CD4-positive, alpha-beta T cell treated with Interleukin-21 for 1 hour (primary cell): Measurements from ENCODE around the gene RMDN2.
"Not testable (repeated sequence)": the region's sequence is repeated elsewhere in the genome, so short reads cannot be mapped to it uniquely, and the experiment has no call there.

Experiments
- DNase-seq: peaks from one replicate; pipeline ENCODE4 v3.0.0-alpha.2; 2020

Gene RMDN2

DNA sequence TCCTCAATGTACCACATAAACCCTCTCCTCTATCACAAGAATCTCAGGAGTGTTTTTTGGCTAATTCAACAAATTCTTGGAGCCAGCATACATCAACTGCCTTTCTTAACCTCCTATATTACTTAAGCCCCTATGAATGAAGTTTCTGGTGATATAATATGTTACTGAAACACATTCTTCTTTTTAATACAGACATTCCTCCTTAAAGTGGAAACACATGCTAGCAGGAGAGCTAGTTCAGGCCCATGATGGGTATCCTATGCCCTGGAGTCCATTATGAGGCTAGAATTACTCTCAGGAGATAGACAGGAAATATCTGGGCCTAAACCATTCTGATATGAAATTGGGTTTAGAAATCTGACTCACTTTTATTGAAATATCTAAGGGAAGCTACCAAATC, 26.6 kb upstream of the RMDN2 start:
- no peak for DNase-seq

DNA sequence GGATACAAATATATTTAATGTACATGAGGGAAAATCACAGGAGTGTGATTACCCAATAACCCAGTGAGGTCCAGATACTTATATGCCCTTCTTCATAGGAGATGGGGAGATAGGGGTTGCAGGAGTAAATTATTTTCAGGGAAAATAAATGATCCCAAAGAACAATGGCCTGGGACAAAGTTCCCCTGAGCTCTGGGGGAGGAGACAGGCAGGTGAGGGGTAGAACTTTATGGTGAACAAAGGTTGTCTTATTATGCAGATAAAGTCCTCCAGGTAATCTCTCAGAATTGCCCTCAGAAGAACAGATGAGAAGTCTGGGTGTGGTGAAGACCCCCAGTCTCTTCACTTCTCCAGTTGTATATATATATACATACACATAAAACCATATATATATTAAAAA, 22.1 kb upstream of the RMDN2 start:
- DNase-seq = no peak

DNA sequence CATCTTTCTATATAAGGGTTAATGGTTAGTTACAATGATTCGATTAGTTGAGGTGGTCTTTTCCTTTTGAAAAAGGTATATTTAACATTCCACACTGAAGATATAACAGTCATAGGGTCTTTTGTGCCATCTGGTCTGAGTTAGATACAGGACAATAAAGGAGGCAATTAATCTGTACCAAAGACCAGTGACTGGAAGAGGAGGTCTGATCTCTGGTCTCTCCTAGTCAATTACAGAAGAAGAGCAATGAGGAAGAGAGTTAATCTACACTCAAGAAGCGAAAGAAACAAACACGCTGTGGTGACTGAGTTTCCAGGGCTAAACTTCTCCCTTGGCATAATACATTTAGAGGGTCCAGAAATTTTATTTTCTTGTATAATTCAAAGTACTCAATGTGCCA, 20.7 kb upstream of the RMDN2 start:
- no peak for DNase-seq

DNA sequence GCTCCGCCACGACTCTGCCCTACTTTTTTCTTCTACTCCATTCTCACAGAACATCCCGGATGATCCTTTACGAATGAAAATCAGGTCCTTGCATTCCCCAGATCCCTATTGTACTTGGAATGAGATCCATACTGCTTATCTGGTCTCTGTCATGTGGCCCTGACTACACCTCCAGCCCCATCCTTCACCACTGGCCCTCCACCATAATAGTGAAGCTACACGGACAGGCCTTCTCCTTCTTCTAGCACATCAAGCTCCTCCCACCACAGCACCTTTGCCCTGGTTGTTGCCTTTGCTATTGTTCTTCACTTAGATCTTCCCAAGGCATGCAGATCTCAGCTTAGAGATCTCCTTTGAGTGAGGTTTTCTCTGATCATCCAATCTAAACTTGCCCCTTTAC, 20.1 kb upstream of the RMDN2 start:
- no peak for DNase-seq

DNA sequence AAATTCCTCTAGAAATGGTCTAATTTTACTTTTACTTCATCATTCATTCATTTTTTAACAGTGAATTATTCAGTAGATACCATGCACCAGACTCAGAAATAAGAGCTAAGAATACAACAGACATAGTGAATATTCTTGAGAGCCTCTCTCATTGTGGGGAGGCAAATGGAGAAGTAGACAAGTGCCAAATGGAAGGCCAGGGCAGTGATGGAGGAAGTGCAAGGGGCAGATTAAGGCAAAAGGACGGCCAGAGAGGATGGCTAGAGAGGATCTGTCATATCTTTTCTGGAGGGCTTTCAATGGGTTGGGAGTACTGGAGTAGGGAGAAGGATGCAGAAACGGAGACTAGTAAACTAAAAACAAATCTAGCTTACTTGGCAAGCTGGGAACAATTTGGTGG, 19.0 kb upstream of the RMDN2 start:
- no peak for DNase-seq

DNA sequence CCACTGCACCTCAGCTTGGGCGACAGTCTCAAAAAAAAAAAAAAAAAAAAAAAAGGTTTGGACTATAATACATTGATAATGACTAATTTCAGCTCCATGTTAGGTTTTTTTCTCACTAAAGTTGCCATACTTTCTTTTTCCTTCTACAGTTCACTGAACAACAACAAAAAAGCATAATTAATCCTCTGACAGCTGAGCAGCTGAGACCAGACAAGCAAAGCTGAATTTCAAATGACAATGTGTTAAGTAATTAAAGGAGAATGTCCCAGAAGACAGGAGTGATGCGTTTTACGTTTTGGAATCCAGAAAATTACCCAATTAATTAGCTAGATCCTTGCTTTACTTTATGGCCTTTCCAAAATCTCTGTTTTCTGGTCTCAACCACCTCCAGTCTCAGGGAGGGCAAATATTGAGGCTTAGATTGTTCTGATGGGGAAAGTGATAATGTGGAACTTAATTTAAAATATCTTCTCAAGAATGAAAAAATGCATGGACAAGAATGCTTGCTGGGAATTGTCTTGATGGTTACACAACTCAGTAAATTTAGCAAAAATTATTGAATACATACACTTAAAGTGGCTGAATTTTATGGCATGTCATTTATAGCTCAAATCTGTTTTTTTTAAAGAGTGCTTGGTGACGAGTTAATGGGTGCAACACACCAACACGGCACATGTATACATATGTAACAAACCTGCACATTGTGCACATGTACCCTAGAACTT, 17.4 kb upstream of the RMDN2 start:
- no peak for DNase-seq

DNA sequence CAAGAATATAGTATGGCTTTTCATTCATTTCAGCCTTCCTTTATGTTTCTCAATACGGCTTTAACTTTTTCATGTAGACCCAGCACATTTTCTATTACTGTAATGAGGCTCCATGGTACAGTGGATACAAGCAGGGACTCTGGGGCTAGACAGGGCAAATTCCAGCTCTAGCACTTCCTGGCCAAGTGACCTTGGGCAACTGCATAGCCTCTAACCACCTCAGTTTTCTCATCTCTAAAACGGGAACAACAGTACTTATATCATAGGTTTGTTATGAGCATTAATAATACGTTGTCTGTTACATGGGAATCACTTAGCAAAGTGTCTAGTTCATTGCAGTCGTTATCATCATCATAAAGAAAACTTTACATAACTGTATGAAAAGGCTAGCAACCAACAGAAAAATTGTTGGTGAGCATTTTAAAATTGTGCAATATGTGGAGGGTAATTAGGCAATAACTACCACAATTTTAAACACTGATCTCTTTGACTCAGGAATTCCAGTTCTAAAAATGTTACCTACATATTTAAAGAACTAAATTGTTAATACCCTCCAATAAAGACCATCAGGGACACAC, 13.7 kb upstream of the RMDN2 start:
- DNase-seq = no peak

DNA sequence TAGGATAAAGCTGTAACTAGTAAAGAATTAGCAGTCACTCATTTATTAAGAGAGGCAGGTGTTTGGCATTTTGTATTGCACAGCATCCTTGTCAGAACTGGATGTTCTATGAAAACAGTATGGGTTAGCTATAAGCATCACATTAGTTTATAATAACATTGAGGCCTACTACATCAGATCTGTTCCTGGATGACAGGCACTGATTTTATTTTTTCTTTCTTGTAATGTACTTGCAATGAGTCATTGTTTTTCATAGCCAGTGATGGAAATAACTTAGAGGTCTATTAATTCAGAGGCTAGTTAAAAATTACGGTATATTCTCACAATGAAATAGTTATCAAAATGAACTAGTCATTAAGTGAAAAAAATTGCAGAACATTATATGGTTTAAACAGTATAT, 13.0 kb upstream of the RMDN2 start:
- DNase-seq = no peak

DNA sequence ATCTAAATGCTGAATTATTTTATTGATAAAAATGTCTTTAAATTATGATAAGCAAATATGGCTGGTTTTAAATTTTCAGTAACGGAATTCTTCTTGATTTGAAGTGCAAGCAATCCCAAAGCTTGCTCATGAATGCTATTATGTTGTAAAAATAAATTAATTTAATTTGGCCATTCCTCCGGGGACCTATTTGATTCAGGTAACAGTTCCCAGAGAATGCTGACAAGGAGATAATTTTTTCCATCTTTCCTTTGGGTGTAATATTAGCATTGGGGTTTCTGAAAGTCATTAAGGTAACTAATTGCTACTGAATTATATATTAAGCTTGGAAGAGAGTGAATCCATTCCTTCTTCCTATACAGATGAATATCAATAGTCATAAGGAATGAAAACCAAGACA, 12.5 kb upstream of the RMDN2 start:
- no peak for DNase-seq

DNA sequence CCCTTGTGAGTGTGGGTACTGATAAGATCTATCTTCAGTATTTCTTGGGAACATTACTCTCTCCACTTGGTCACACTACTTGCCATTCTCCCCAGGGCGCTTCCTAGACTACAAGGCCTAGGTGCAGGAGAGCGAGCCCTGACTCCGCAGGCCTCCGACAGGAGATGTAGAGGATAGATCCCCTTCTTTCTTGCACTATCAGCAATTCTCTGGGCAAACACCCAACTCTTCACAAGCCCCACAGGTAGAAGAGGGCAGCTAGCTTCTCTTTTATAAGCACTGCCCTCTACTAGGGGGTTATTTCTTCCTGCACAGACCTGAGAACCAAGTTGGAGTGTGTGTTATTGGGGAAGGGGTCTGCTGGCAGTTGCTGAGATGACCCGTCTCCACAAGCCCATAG, 10.7 kb upstream of the RMDN2 start:
- DNase-seq = no peak

DNA sequence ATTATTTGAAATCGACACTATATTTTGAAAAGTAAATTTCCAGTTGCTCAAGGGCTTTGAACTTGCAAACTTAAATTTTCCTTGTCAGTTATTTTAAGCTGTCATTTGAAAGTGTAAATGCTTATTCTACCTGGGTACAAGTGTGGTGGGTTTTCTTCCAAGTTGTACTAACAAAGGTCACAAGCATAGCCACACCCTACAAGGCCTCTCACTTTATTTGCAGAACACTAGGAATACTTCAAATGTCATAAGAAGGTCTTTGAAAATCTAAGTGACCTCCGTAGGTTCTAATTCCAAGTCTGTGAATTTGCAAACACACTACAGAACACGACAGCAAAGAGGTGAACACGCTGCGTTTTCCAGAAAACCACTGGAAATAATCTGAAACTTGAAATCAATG, 9.3 kb upstream of the RMDN2 start:
- DNase-seq = no peak

DNA sequence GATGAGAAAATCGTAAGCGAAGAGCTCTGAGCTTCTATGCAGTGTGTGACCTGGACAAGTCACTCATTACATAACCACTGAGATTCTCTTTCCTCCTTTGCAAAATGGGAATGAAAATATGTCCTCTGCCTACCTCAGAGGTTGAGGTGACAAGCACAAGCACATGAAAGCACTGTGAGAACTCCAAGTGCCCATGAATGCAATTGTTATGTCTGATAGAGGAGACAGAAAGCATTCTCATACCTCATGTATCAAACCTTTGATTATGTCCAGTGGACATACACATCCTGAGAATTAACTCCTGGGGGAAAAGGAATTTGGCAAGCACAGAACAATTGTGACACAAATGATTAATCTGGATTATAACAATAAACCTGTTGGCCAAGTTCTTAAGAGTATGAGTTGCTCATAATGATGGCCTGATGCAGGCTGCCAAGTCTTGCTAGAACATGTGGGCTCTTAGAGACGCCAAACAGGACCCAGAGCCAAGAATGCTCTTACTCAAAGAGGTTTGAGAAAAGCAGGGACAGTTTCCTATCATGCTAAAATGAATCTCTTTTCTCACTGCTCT, 8.5 kb upstream of the RMDN2 start:
- no peak for DNase-seq

DNA sequence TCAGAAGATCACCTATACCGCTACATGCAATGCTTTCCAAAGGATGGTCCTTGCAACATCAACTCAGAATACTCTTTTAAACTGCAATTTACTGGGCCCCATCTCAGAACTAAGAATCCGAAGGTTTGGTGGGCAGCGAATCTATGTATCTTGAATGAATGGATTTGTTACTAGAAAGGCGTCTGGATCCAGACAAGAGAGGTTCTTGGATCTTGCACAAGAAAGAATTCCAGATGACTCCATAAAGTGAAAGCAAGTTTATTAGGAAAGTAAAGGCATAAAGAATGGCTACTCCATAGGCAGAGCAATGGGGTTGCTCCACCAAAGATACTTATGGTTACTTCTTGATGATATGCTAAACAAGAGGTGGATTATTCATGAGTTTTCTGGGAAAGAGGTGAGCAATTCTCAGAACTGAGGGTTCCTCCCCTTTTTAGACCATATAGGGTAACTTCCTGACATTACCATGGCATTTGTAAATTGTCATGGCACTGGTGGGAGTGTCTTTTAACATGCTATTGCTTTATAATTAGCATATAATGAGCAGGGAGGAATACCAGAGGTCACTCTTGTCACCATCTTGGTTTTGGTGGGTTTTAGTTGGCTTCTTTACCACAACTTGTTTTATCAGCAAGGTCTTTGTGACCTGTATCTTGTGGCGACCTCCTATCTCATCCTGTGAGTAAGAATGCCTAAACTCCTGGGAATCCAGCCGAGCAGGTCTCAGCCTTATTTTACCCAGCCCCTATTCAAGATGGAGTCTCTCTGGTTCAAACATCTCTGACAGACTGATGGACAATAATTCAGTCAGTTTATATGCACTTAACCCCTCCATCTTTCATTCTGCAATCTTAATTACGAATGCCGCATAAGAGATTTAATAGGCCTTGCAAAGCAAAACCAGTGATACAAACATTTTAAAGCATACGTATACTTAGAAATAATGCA, 7.5 kb upstream of the RMDN2 start:
- DNase-seq = no peak

DNA sequence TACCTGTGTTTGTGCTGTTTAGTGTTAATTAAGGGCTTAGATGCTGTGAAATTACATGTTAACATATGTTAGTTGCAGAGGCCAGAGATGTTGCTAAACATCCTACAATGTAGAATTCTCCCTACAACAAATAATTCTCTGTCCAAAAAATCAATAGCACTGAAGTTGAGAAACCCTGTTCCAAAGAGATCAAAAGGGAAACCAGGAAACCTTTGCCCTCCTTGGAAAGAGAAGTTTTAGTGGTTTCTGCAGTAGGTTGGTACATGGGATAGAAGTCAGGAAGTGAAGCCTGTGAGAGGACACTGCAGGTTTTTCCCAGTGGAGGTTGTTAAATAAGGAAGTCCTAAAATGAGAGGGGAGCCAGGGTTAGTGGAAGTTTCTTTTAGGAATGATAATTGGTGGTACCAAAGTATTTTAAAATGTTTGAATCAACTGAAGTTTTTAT, 6.3 kb upstream of the RMDN2 start:
- DNase-seq = no peak

DNA sequence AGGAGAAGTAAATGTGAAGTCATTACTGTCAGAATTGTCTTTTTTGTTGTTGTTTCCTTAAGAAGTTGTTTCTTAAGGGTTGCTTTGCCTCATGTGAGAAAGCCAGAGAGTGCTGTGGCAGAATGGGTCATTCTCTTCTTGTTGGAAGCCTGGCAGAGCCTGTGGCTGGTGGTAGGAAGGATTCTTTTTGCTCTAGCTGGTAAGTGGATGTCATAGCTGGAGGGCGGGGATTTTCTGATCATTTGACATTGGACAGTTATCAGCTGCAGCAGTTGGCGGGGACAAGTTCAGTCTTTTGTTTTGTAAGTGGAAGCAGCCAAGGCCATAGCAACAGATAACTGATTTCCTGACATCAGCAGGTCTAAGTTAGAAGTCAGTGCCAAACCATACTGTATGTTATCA, 5.5 kb upstream of the RMDN2 start:
- no peak for DNase-seq

DNA sequence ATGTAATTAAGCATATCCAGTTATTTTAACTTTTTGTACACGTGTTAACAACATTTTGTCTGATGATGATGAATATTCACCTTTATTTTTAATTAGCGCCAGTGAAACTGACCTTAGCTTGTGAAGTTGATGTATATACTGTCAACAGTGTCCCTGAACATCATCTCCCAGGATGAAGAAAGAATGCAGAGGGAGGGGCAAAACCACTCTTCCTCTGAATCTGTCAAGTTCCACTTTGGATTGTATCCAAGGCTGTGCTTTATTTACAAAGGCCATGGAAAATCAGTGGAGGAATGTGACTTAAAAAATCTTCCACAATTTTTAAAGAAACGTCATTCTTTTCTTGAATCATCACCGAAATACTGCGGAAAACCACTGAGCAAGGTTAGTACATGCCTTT, 4.5 kb upstream of the RMDN2 start:
- no peak for DNase-seq

DNA sequence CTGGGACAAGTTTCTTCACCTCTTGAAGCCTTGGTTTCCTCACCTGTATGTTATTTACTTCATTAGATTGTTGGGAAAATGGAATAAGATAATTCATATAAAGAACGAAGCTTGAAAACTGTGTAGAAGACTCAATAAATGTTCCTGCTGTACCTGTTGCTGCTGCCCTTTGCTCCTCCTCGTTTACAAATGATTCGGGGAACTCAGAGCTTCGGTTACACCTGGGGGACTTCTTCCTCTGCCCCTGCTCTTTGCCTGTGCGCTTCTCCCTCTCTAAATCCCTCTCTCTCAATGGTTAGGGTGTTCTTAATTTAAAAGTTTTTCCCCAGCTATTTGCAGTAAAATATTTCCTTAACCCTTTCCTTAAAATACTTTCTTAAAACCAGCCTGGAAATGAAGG, 3.3 kb upstream of the RMDN2 start:
- DNase-seq = no peak

DNA sequence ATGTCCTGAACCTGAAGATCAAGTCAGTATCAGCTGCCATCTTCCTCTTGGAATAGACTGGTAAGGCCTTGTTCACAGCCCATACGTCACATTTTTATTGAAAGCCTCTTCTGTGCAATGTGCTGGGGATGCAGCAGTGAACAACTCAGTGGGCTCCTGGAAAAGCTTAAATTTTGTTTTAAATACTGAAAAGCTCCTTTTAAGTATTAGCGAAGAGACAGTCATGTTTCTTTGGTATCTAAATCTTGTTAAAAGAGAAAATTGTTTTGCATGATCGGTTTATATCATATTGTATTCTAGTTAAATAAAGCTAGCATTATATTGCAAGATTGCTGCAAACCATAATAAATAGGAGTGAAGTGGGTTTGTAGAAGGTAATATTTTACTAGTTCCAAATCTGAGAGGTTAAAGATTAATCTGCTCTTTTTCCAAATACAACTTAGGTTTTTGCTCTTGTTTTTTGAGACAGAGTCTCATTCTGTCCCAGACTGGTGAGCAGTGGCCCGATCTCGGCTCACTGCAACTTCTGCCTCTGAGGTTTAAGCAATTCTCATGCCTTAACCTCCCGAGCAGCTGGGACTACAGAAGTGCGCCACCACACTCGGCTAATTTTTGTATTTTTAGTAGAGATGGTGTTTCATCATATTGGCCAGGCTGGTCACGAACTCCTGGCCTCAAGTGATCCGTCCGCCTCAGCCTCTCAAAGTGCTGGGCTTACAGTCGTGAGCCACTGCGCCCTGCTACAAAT, 1.6 kb upstream of the RMDN2 start:
- no peak for DNase-seq

DNA sequence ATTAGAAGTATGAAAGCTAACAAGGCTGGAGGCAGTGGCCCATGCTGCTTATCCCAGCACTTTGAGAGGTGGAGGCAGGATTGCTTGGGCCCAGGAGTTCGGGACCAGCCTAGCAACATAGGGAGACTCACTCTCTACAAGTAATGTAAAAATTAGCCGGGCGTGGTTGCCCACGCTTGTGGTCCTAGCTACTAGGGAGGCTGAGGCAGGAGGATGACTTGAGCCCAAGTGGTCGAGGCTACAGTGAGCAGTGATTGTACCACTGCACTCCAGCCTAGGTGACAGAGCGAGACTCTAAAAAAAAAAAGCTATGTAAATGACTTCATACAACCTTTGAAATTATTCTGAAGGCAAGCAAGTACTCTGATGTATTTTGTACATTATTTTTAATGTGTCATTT, 1.5 kb downstream of the RMDN2 start:
- DNase-seq = no peak

DNA sequence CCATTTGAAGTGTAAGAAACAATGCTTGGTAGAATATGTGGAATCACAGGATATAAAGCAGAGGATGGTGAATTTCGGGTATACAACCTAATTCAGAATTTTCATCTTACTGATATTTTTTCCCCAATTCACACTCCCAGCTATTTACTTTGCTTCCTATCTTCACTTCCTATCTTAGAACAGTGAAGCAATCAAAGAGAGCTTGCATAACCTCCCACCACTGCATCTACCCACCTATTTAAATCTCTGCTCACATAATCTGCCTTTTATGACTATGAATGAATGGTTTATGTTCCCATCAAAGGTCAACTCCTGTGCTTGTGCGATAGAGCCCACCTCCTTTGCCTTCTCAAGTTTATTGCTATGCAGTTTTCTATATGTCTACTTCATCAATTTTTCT, 3.3 kb downstream of the RMDN2 start:
- DNase-seq = no peak

DNA sequence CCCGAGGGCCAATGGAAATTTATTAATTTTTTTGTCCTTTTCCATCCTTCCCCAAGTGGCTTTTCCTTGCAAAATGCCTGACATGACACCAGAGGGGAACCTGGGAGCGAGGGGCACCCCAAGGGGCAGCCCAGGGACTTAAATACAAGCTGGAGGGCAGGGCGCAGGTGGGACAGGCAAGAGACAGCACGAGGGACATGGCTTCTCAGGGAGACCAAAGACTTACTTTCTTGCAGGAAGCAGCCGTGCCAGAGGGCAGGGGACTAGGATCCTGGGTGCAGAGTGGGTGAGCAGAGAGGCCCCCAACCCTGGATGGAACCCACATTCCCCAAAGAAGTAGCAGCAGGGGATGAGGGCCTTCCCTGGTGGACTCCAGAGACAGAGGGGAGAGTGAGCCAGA, 5.3 kb downstream of the RMDN2 start:
- not testable (repeated sequence) for DNase-seq

DNA sequence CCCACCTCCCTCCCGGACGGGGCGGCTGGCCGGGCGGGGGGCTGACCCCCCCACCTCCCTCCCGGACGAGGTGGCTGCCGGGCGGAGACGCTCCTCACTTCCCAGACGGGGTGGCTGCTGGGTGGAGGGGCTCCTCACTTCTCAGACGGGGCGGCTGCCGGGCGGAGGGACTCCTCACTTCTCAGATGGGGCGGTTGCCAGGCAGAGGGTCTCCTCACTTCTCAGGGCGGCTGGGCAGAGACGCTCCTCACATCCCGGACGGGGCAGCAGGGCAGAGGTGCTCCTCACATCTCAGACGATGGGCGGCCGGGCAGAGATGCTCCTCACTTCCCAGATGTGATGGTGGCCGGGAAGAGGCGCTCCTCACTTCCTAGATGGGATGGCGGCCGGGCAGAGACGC, 7.8 kb downstream of the RMDN2 start:
- not testable (repeated sequence) for DNase-seq
